Stimulated activated memory B cell treated with anti-CD40 and anti-IgM and Interleukin-4, amounts not matched to agents 10 μg/mL and 1 μg/mL and 100 μg/mL, for 72 hours (primary cell): ENCODE results near the gene POU2AF1.
A peak's percentile ranks its signal among the peaks of the same experiment; 100 is the strongest.

Experiments used
- ATAC-seq: fragments of 150-1000 bp; cut with Tn5 transposase; 2 replicates; pipeline ENCODE4 v1.10.0; 2021
- H3K27ac Mint-ChIP-seq: one replicate; pipeline ENCODE4 v1.8.0; 2022; ENCODE audit warnings: mild to moderate bottlenecking, mixed read lengths
- H3K27me3 Mint-ChIP-seq: one replicate; pipeline ENCODE4 v1.8.0; 2022; ENCODE audit warnings: mixed read lengths
- H3K36me3 Mint-ChIP-seq: one replicate; pipeline ENCODE4 v1.8.0; 2022; ENCODE audit warnings: mixed read lengths
- H3K4me1 Mint-ChIP-seq: one replicate; pipeline ENCODE4 v1.8.0; 2022; ENCODE audit warnings: mixed read lengths
- H3K4me3 Mint-ChIP-seq: one replicate; pipeline ENCODE4 v1.8.0; 2022; ENCODE audit warnings: mild to moderate bottlenecking, moderate library complexity, mixed read lengths
- H3K9me3 Mint-ChIP-seq: one replicate; pipeline ENCODE4 v1.8.0; 2022; ENCODE audit warnings: mixed read lengths

POU2AF1 gene

DNA sequence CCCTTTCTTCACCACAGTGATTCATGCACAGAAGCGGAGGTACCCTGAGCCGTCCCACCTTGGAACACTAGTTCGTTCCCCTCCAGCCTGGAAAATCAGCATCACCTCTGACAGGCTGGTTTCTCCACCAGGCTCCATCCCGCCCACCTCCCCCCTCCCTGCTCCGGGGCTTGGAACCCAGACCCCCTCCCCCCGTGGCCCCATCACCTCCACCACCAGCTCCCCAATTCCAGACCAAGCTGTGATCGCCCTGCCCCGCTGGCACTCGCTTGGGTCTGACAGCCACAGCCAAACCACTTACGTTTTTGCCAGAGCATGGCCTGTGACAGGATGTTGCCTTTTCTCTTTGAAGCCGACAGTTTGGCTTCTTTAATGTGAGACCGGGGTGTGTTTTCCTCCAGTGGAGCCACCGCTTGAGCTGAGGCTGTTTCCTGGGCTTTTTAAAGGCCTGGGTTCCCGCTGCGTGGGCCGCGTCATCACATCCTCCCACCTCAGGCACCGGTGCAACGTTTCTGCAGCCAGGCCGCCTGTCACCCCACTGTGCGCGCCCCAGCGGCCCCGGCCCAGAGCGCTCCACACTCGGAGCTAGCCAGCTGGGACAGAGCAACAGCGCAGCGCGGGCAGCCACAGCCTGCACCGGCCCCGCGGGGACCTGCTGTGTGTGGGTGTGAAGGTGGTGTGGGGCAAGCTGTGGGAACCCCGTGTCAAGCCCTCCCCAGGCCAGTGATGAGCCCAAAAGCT, at the start of gene POU2AF1:
POU2AF1 (minus strand) TSS at position 415 of the 741 bp plus-strand sequence; CDS start at position 317, 98 bp downstream.
- peak; percentile 95 for ATAC-seq
- Mint-ChIP-seq H3K27me3 (no peaks in the 10 kb centered on the region), H3K36me3 (peaks cover 24% of the 10 kb centered on the region), H3K27ac (no peak within 1 kb of the TSS), H3K9me3 (no peaks in the 10 kb centered on the region), H3K4me1 (peaks cover 69% of the 10 kb centered on the region), H3K4me3 (peak within 1 kb of the TSS; percentile 86)

DNA sequence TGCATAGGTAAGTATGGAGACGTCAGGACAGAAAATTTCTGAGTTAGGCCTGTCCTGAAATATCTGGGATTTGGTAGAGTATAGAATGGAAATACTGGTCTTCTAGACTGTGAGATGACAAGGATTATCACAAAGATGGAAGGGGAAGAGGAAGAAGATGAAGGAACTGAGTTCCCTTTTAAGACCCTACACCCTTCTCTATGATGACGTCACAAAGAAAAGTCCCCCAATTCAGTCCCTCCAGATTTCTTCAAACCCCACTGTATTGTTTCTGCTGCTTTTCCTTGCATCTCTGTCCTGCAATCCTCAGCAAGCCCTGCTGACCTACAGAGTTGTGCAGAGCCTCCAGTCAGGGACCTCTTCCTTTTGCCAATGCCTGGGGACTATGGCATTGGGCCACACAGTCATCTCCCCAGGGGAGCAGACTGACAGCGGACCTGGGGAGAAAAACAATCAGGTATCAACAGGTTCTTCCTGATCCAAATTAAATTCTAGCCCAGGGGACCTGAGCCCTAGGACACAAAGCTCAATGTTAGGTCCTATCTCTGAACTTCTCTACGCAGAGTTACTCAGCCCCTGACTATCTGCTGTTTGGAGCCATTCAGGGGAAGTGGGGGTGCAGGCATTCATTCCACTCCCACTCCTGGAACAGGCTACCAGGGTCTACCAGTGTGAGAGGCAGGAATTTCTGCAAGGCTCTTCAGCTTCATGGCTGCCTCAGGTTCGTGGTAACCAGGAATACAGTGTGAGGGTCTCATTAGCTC, 49.2 kb upstream of the POU2AF1 start:
- H3K36me3 Mint-ChIP-seq, result no peaks in the 10 kb centered on the region
- no peaks in the 10 kb centered on the region for H3K27me3 Mint-ChIP-seq
- H3K9me3 Mint-ChIP-seq, result no peaks in the 10 kb centered on the region

GRCh38 chr11:111427471-111427912, 48.4 kb upstream of the POU2AF1 start:
- Mint-ChIP-seq H3K4me3 (no peak overlapping the region), H3K27ac (no peak overlapping the region), H3K4me1 (peaks cover 17% of the 10 kb centered on the region), H3K27me3 (no peaks in the 10 kb centered on the region), H3K9me3 (no peaks in the 10 kb centered on the region), H3K36me3 (no peaks in the 10 kb centered on the region)
- no peak for ATAC-seq

More for the DNA sequence above, 49.2 kb upstream of the POU2AF1 start:
- H3K4me3 Mint-ChIP-seq, result no peak overlapping the region
- H3K4me1 Mint-ChIP-seq, result peaks cover 9% of the 10 kb centered on the region
- ATAC-seq, result no peak
- peak overlapping the region; percentile 36 for H3K27ac Mint-ChIP-seq

- H3K4me1 Mint-ChIP-seq, result peaks cover 26% of the 10 kb centered on the region
- H3K27me3 Mint-ChIP-seq, result no peaks in the 10 kb centered on the region
- no peaks in the 10 kb centered on the region for H3K9me3 Mint-ChIP-seq
- ATAC-seq, result no peak
- no peak overlapping the region for H3K4me3 Mint-ChIP-seq
- H3K27ac Mint-ChIP-seq, result peak overlapping the region; percentile 20
- H3K36me3 Mint-ChIP-seq, result no peaks in the 10 kb centered on the region
Observed at GRCh38 chr11:111426617-111427016, 47.5 kb upstream of the POU2AF1 start.

- no peaks in the 10 kb centered on the region for H3K9me3 Mint-ChIP-seq
- H3K36me3 Mint-ChIP-seq, result no peaks in the 10 kb centered on the region
- no peak for ATAC-seq
- H3K27ac Mint-ChIP-seq, result peak overlapping the region; percentile 86
- H3K4me1 Mint-ChIP-seq, result peaks cover 52% of the 10 kb centered on the region
- H3K4me3 Mint-ChIP-seq, result no peak overlapping the region
- H3K27me3 Mint-ChIP-seq, result no peaks in the 10 kb centered on the region
Observed at GRCh38 chr11:111423250-111423615, 44.2 kb upstream of the POU2AF1 start.

DNA sequence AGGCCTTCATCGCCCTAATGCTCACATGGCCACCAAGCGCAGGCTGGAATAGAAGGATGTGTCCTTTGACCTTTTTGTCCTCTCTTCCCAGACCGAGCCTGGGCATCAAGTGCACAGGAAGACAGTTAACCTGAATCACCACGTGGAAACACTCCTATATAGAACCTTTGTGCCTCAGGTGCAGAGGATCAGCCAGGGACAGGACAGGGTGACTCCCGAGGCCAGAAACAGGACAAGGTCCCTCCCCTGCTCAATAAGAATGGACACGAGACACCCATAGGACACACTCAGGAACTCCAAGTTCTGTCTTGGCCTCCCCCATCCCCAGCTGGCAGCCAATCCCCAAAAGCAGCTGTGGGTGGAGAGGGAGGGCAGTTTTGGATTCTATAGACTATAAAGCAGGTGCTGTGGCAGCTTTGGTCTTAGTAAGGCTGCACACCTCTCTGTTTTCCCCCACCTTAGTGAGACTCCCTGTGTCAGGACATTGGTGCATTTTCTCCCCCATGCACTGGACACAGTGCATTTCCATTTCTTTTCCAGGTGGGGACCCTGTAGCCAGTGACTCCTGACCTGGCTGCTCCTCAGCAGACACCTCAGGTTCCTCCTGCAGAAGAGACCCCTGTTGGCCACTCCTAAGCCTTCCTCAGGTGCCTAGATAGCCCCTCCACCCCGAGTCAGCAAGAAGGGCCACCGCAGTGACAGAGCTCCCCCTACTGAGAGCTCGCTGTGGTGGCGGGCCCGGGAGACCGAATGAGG, 43.6 kb upstream of the POU2AF1 start:
- Mint-ChIP-seq H3K4me3 (no peak overlapping the region), H3K4me1 (peaks cover 58% of the 10 kb centered on the region), H3K27ac (peak overlapping the region; percentile 86), H3K9me3 (no peaks in the 10 kb centered on the region), H3K36me3 (no peaks in the 10 kb centered on the region), H3K27me3 (no peaks in the 10 kb centered on the region)
- peak; percentile 88 for ATAC-seq

GRCh38 chr11:111421251-111421650, 42.2 kb upstream of the POU2AF1 start:
- no peak for ATAC-seq
- peaks cover 72% of the 10 kb centered on the region for H3K4me1 Mint-ChIP-seq
- no peaks in the 10 kb centered on the region for H3K36me3 Mint-ChIP-seq
- H3K4me3 Mint-ChIP-seq, result no peak overlapping the region
- no peaks in the 10 kb centered on the region for H3K9me3 Mint-ChIP-seq
- no peaks in the 10 kb centered on the region for H3K27me3 Mint-ChIP-seq
- H3K27ac Mint-ChIP-seq, result peak overlapping the region; percentile 86

DNA sequence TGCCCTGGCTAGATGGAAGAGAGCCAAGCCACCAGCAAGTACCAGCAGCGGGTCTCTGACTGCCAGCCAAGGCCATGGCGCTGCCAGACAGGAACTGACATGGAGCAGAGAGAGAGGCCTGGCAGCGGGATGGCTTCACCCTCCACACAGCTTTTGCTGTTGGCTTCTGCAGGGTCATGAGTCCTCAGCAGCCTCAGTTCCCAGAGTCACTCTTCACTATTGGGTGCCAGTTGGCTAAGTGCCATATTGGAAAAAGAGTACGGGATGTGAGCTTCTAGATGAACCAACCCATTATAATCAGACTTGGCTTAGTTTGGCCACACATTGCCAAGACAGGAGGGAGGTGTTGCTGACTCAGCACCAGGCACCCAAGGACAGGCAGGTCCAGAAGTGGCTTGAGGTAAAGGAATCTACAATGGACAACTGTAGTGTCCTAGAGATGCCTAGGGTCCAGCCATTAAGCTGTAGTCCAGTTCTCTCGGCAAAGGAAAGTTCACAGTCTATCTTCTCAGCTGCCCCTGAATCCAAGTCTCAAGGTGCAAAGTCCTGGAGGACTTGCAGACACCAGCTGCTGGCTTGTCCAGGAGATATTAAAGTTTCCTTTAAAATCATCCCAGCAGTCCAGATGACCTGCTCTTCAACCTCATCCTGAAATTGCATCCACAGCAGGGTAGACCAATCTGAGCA, 40.7 kb upstream of the POU2AF1 start:
- no peaks in the 10 kb centered on the region for H3K36me3 Mint-ChIP-seq
- ATAC-seq, result no peak
- H3K27ac Mint-ChIP-seq, result peak overlapping the region; percentile 86
- H3K9me3 Mint-ChIP-seq, result no peaks in the 10 kb centered on the region
- H3K4me1 Mint-ChIP-seq, result peaks cover 87% of the 10 kb centered on the region
- H3K27me3 Mint-ChIP-seq, result no peaks in the 10 kb centered on the region
- H3K4me3 Mint-ChIP-seq, result no peak overlapping the region

GRCh38 chr11:111419181-111419580, 40.1 kb upstream of the POU2AF1 start:
- no peaks in the 10 kb centered on the region for H3K9me3 Mint-ChIP-seq
- H3K36me3 Mint-ChIP-seq, result no peaks in the 10 kb centered on the region
- peaks cover 93% of the 10 kb centered on the region for H3K4me1 Mint-ChIP-seq
- no peak for ATAC-seq
- no peak overlapping the region for H3K4me3 Mint-ChIP-seq
- H3K27me3 Mint-ChIP-seq, result no peaks in the 10 kb centered on the region
- H3K27ac Mint-ChIP-seq, result peak overlapping the region; percentile 86

GRCh38 chr11:111418436-111418787, 39.3 kb upstream of the POU2AF1 start:
- no peaks in the 10 kb centered on the region for H3K27me3 Mint-ChIP-seq
- peak overlapping the region; percentile 86 for H3K27ac Mint-ChIP-seq
- no peak for ATAC-seq
- H3K4me1 Mint-ChIP-seq, result peaks cover 99% of the 10 kb centered on the region
- H3K9me3 Mint-ChIP-seq, result no peaks in the 10 kb centered on the region
- no peaks in the 10 kb centered on the region for H3K36me3 Mint-ChIP-seq
- H3K4me3 Mint-ChIP-seq, result no peak overlapping the region

DNA sequence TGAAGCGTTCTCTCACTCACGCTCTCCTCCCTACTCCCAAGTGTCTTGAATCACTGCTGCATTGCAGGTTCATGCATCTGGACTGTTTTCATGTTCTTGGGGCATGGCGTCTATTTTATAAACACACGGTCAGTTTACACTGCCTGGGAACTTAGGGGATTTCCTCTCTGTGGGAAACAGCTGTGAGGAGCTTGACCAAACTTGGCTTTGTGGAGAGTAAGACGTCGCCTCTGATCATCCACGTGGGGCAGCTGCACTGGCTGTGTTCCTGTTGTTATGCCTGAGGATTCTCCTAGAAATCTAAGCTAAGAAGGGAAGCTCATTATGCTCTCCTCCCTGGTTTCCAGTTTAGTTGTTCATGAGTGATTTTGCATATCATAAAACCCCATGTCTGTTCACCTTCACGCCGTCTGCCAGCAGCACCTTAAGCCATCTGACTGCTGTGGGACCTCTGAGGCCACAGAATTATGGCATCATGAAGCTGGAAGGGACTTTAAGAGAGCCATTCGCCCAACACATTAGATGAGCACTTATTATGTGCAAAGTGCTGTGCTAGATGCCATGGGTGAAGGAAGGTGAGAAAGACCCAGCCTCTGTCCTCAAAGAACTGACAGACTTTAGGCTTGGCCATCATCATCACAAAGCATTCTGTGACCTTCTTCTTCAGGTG, 38.8 kb upstream of the POU2AF1 start:
- H3K4me3 Mint-ChIP-seq, result peak overlapping the region; percentile 59
- peak; percentile 77 for ATAC-seq
- no peaks in the 10 kb centered on the region for H3K9me3 Mint-ChIP-seq
- no peaks in the 10 kb centered on the region for H3K36me3 Mint-ChIP-seq
- peak overlapping the region; percentile 86 for H3K27ac Mint-ChIP-seq
- peaks cover 99% of the 10 kb centered on the region for H3K4me1 Mint-ChIP-seq
- H3K27me3 Mint-ChIP-seq, result no peaks in the 10 kb centered on the region

DNA sequence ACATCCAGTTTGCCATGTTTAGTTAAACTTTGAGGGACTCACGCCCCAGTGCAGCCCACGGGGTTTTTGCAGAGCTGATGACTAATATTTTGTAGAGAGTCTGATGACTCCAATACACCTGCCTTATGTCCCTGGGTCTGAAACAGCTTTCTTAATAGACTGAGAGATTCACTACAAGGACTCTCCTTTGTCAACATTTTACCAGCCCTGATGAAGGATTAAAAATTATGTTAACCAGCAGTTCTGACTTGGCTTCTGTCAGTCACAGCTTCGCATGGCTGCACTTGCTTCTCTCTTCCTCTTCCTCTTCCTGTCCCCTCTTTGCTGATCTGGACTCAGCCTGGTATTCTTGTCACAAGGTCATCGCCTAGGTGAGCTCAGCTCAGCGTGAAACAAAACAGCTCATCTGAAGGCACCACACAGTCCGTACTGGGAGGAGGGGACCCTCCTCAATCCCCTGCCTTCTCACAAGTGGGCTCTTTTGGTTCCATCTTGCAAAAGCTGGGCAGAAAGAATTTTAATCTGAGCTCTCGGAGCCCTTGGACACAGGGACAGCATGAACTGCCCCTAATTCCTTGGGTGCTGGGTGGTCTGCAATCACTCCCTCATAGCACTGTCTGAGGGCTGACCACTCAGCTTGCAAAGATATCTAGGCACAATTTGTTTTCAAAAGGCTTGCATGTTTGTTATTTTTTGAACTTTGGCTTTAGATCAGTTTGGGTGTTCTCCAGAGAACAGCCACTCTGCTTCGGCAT, 38.1 kb upstream of the POU2AF1 start:
- ATAC-seq, result peak; percentile 91
- Mint-ChIP-seq H3K4me3 (peak overlapping the region; percentile 59), H3K36me3 (no peaks in the 10 kb centered on the region), H3K4me1 (peaks cover 98% of the 10 kb centered on the region), H3K27ac (peak overlapping the region; percentile 86), H3K27me3 (no peaks in the 10 kb centered on the region), H3K9me3 (no peaks in the 10 kb centered on the region)

GRCh38 chr11:111416231-111416960, 37.3 kb upstream of the POU2AF1 start:
- no peaks in the 10 kb centered on the region for H3K9me3 Mint-ChIP-seq
- no peaks in the 10 kb centered on the region for H3K36me3 Mint-ChIP-seq
- ATAC-seq, result no peak
- peak overlapping the region; percentile 1 for H3K4me3 Mint-ChIP-seq
- H3K27me3 Mint-ChIP-seq, result no peaks in the 10 kb centered on the region
- peak overlapping the region; percentile 86 for H3K27ac Mint-ChIP-seq
- peaks cover 97% of the 10 kb centered on the region for H3K4me1 Mint-ChIP-seq
